OCI-LY3 (cell line): Measurements from ENCODE around the gene PKP3.

ENCODE experiments used
- H2AFZ ChIP-seq: fragments of 200-600, 300-600 bp; shearing (Covaris generic); 2 replicates; pipeline ENCODE4 v1.6.0; 2014; ENCODE audit warnings: antibody characterized with exemption, low read depth, low read length
- H3K27ac ChIP-seq: fragments of 200-600, 300-600 bp; sonication (generic); 2 replicates; pipeline ENCODE4 v1.5.1; 2014; ENCODE audit warnings: mild to moderate bottlenecking, low read length, moderate library complexity, mixed read lengths
- H3K27me3 ChIP-seq: fragments of 200-600, 300-600 bp; sonication (generic); 2 replicates; pipeline ENCODE4 v1.6.1; 2014; ENCODE audit warnings: low read depth, low read length, mixed read lengths
- H3K36me3 ChIP-seq: fragments of 200-600, 300-600 bp; sonication (generic); replicated peaks from 2 replicates; pipeline ENCODE3; 2014; ENCODE audit warnings: low read depth, low read length, mixed read lengths
- H3K4me1 ChIP-seq: fragments of 300-600, 200-600 bp; sonication (generic); 2 replicates; pipeline ENCODE4 v1.6.1; 2014; ENCODE audit warnings: low read length, mixed read lengths
- H3K4me2 ChIP-seq: fragments of 200-600, 300-600 bp; sonication (generic); 2 replicates; pipeline ENCODE4 v1.6.1; 2014; ENCODE audit warnings: low read length, mixed read lengths
- H3K4me3 ChIP-seq: fragments of 300-600, 200-600 bp; sonication (generic); 2 replicates; pipeline ENCODE4 v1.5.1; 2014; ENCODE audit warnings: antibody characterized with exemption, mild to moderate bottlenecking, low read length, moderate library complexity
- H3K79me2 ChIP-seq: fragments of 300-600, 200-600 bp; shearing (Covaris generic); 2 replicates; pipeline ENCODE4 v1.6.1; 2014; ENCODE audit warnings: mild to moderate bottlenecking, low read length, mixed read lengths
- H3K9ac ChIP-seq: fragments of 300-600, 200-600 bp; shearing (Covaris generic); 2 replicates; pipeline ENCODE4 v1.6.0; 2014; ENCODE audit warnings: mild to moderate bottlenecking, low read length, moderate library complexity
- H3K9me3 ChIP-seq: fragments of 200-600, 300-600 bp; shearing (Covaris generic); 2 replicates; pipeline ENCODE4 v1.6.1; 2014; ENCODE audit warnings: low read length, mixed read lengths; ENCODE audit not compliant: insufficient read depth
- H4K20me1 ChIP-seq: fragments of 200-600, 300-600 bp; sonication (generic); 2 replicates; pipeline ENCODE4 v1.6.1; 2016; ENCODE audit warnings: low read length, mixed read lengths; ENCODE audit not compliant: insufficient read depth
- CTCF ChIP-seq: fragments of 200-600, 300-600 bp; sonication (generic); IDR thresholded peaks from 2 replicates; pipeline ENCODE4 v1.5.1; 2014; ENCODE audit warnings: antibody characterized with exemption, low read length, low read depth
- EZH2phosphoT487 ChIP-seq: fragments of 200-600 bp; shearing (Covaris generic); IDR thresholded peaks from 2 replicates; pipeline ENCODE4 v1.6.1; 2018; ENCODE audit warnings: antibody characterized with exemption, mixed run types, low read depth

The PKP3 gene

GRCh38 chr11:452916-453527 lies 59.0 kb downstream of the PKP3 start:
- Histone ChIP-seq H3K4me3 (no peak overlapping the region), H3K4me2 (no peak overlapping the region), H2AFZ (no peak overlapping the region), H3K36me3 (peaks cover 12% of the 10 kb centered on the region), H3K27ac (no peak overlapping the region), H3K9me3 (no peaks in the 10 kb centered on the region), H4K20me1 (peaks cover 9% of the 10 kb centered on the region; the same call in 1 of the 2 replicates), H3K27me3 (no peaks in the 10 kb centered on the region), H3K4me1 (peaks cover 17% of the 10 kb centered on the region), H3K79me2 (peaks cover 76% of the 10 kb centered on the region), H3K9ac (no peak overlapping the region)
- TF ChIP-seq EZH2phosphoT487: no peak
- TF ChIP-seq CTCF: no peak

GRCh38 chr11:453564-453963 lies 59.6 kb downstream of the PKP3 start:
- H3K9ac ChIP-seq: no peak overlapping the region
- no peak for TF ChIP-seq CTCF
- TF ChIP-seq EZH2phosphoT487: no peak
- H3K4me1 ChIP-seq: peaks cover 17% of the 10 kb centered on the region
- no peaks in the 10 kb centered on the region for H3K9me3 ChIP-seq
- H3K27ac ChIP-seq: no peak overlapping the region
- H4K20me1 ChIP-seq: peaks cover 9% of the 10 kb centered on the region; the same call in 1 of the 2 replicates
- H3K36me3 ChIP-seq: peaks cover 12% of the 10 kb centered on the region
- H3K4me2 ChIP-seq: no peak overlapping the region
- no peak overlapping the region for H2AFZ ChIP-seq
- peaks cover 76% of the 10 kb centered on the region for H3K79me2 ChIP-seq
- no peaks in the 10 kb centered on the region for H3K27me3 ChIP-seq
- no peak overlapping the region for H3K4me3 ChIP-seq

- TF ChIP-seq CTCF (no peak), EZH2phosphoT487 (no peak)
- Histone ChIP-seq H2AFZ (no peak overlapping the region), H3K79me2 (peaks cover 76% of the 10 kb centered on the region), H4K20me1 (peaks cover 9% of the 10 kb centered on the region; the same call in 1 of the 2 replicates), H3K27me3 (no peaks in the 10 kb centered on the region), H3K4me1 (peaks cover 13% of the 10 kb centered on the region), H3K9me3 (no peaks in the 10 kb centered on the region), H3K27ac (no peak overlapping the region), H3K9ac (no peak overlapping the region), H3K36me3 (peaks cover 12% of the 10 kb centered on the region), H3K4me3 (no peak overlapping the region), H3K4me2 (no peak overlapping the region)
Measured at GRCh38 chr11:454043-454442, 60.0 kb downstream of the PKP3 start.
